ENCODE results near the gene ANKRD37. TPM values are rescaled to one million over a fixed set of nuclear protein-coding genes. Genes with fewer than 3 reads are reported as not detected.

The ANKRD37 gene
- total and polyA plus RNA-seq, 9 of the 15 experiments (the other 6 are each of a cell fraction or from before 2014, with no cell fraction given): 1.3 to 53.7 (median 3.6) TPM

GRCh38 chr4:185435466-185435865 lies 38.8 kb downstream of the ANKRD37 start:
- Histone ChIP-seq H4K20me1 (replicated peaks; ENCODE audit: control insufficient read depth, insufficient read depth, low read length) (no peaks in the 10 kb centered on the region), H3K36me3 (ENCODE audit: control insufficient read depth, insufficient read depth, low read length) (no peaks in the 10 kb centered on the region), H3K4me1 (replicated peaks in 1 of 2; ENCODE audit: control insufficient read depth in 2 of 2, insufficient read depth in 2 of 2, low read length in 2 of 2) (no peaks in the 10 kb centered on the region; a peak in 1 of 5 replicates), H3K9ac (ENCODE audit: insufficient read depth in 1 of 2, low read depth in 2 of 2, low read length in 2 of 2) (no peak overlapping the region), H3K27me3 (ENCODE audit: control insufficient read depth in 2 of 2, insufficient read depth in 2 of 2, low read length in 2 of 2) (peaks cover 0 to 4% of the 10 kb centered on the region in 2 experiments; a peak in 2 of 5 replicates), H3K4me2 (ENCODE audit: insufficient read depth, low read length) (no peak overlapping the region), H3K9me3 (replicated peaks; ENCODE audit: control insufficient read depth, insufficient read depth, low read depth, low read length) (no peaks in the 10 kb centered on the region), H3K4me3 (no peak overlapping the region), H3K79me2 (ENCODE audit: control insufficient read depth, insufficient read depth, low read length) (no peaks in the 10 kb centered on the region), H2AFZ (ENCODE audit: low read depth, low read length) (no peak overlapping the region), H3K27ac (ENCODE audit: extremely low read depth, low read depth, low read length) (no peak overlapping the region), H3K9me1 (ENCODE audit: control insufficient read depth, insufficient read depth, low read length) (no peaks in the 10 kb centered on the region)
- intact Hi-C loops (cut with micrococcal nuclease) (no loop called here), in situ Hi-C loops (cut with MboI) (no loop called here)
- no peak for FAIRE-seq
- CTCF ChIA-PET (ENCODE audit: low intra/inter-chr PET ratio): no interaction called here
- no TSS peak for BruUV-seq (replicated peaks)
- DNase-seq (ENCODE audit: extremely low read depth in 1 of 4, low spot score in 3 of 4): no peak
- ATAC-seq: no peak
- POLR2A ChIA-PET: no interaction called here
- TF ChIP-seq TAF7 (tag; IDR thresholded peaks at IDR 0.05) (no peak), BRF1 (IDR thresholded peaks at IDR 0.05; ENCODE audit: borderline replicate concordance, extremely low read depth, insufficient read length) (no peak), CBX8 (IDR thresholded peaks at IDR 0.05; ENCODE audit: borderline replicate concordance, extremely low read depth, low read depth, low read length, poor library complexity, severe bottlenecking) (peak; percentile 94)

- intact Hi-C loops (cut with micrococcal nuclease): no loop called here
- in situ Hi-C loops (cut with MboI): no loop called here
- Histone ChIP-seq H3K9ac (ENCODE audit: insufficient read depth in 1 of 2, low read depth in 2 of 2, low read length in 2 of 2) (no peak overlapping the region), H3K36me3 (ENCODE audit: control insufficient read depth, insufficient read depth, low read length) (no peaks in the 10 kb centered on the region), H3K9me1 (ENCODE audit: control insufficient read depth, insufficient read depth, low read length) (no peaks in the 10 kb centered on the region), H3K4me2 (ENCODE audit: insufficient read depth, low read length) (no peak overlapping the region), H3K79me2 (ENCODE audit: control insufficient read depth, insufficient read depth, low read length) (no peaks in the 10 kb centered on the region), H3K4me3 (no peak overlapping the region), H3K4me1 (replicated peaks in 1 of 2; ENCODE audit: control insufficient read depth in 2 of 2, insufficient read depth in 2 of 2, low read length in 2 of 2) (no peaks in the 10 kb centered on the region; a peak in 1 of 5 replicates), H2AFZ (ENCODE audit: low read depth, low read length) (no peak overlapping the region), H4K20me1 (replicated peaks; ENCODE audit: control insufficient read depth, insufficient read depth, low read length) (no peaks in the 10 kb centered on the region), H3K27ac (ENCODE audit: extremely low read depth, low read depth, low read length) (no peak overlapping the region), H3K27me3 (ENCODE audit: control insufficient read depth in 2 of 2, insufficient read depth in 2 of 2, low read length in 2 of 2) (peaks cover 0 to 4% of the 10 kb centered on the region in 2 experiments; a peak in 2 of 5 replicates), H3K9me3 (replicated peaks; ENCODE audit: control insufficient read depth, insufficient read depth, low read depth, low read length) (no peaks in the 10 kb centered on the region)
- FAIRE-seq (no peak), DNase-seq (ENCODE audit: extremely low read depth in 1 of 4, low spot score in 3 of 4) (no peak), ATAC-seq (no peak)
- BruUV-seq (replicated peaks): no TSS peak
- ChIA-PET POLR2A (no interaction called here), CTCF (ENCODE audit: low intra/inter-chr PET ratio) (no interaction called here)
- TF ChIP-seq CCNT2 (IDR thresholded peaks at IDR 0.05; ENCODE audit: borderline replicate concordance, extremely low read depth, insufficient read length, low read depth, low read length) (no peak), TEAD1 (CRISPR knock-in tag; IDR thresholded peaks at IDR 0.05) (no peak), ZNF449 (CRISPR knock-in tag; IDR thresholded peaks at IDR 0.05) (no peak), ZFP30 (CRISPR knock-in tag; IDR thresholded peaks at IDR 0.05; ENCODE audit: borderline replicate concordance) (no peak), ZKSCAN8 (CRISPR knock-in tag; IDR thresholded peaks at IDR 0.05) (no peak), GTF3C2 (IDR thresholded peaks at IDR 0.05; ENCODE audit: borderline replicate concordance, extremely low read depth, insufficient read length) (no peak), HNRNPK (IDR thresholded peaks at IDR 0.05; ENCODE audit: low read depth, low read length, poor library complexity, severe bottlenecking) (no peak), SMARCC2 (IDR thresholded peaks at IDR 0.05; ENCODE audit: low read depth) (no peak)
These were observed 41.2 kb downstream of the ANKRD37 start for GRCh38 chr4:185437809-185438208.

Measured in K562 (cell line).